Panc1 (cell line): Measurements from ENCODE around the gene DNAJB5. TPM values are rescaled to one million over a fixed set of nuclear protein-coding genes. Genes with fewer than 3 reads are reported as not detected.

Experiments used
- ATAC-seq: fragments of 200-7000 bp; cut with Tn5 transposase; 2 replicates; pipeline ENCODE4 v1.9.1; 2020; ENCODE audit warnings: mild to moderate bottlenecking, moderate library complexity
- BruUV-seq: library from RNA; stranded (reverse); fragments of 400-500 nt; replicated peaks from 2 replicates; lab custom pipeline; 2021; lab: Mats Ljungman, UMichigan
- CTCF ChIA-PET: fragments of 300-600 bp; sonication (Branson Sonifier 250); formaldehyde crosslinking; loops from one replicate; lab custom pipeline; 2022; ENCODE audit warnings: antibody characterized with exemption; lab: Charles Lee
- POLR2A ChIA-PET: fragments of 300-600 bp; sonication (Branson Sonifier 250); formaldehyde crosslinking; loops from one replicate; lab custom pipeline; 2022; ENCODE audit warnings: antibody characterized with exemption; lab: Charles Lee
- DNase-seq: peaks from one replicate; pipeline ENCODE4 v3.0.0-alpha.2; 2010; ENCODE audit warnings: low read depth, low spot score
- H3K27ac ChIP-seq: 2 replicates; pipeline ENCODE4 v1.5.1; 2011; ENCODE audit warnings: mild to moderate bottlenecking, low read length, inconsistent platforms
- H3K27me3 ChIP-seq: fragments of 200-500 bp; sonication (Bioruptor generic); 2 replicates; pipeline ENCODE4 v1.6.0; 2014; ENCODE audit warnings: low read length, inconsistent platforms; ENCODE audit not compliant: control insufficient read depth, insufficient read depth
- H3K36me3 ChIP-seq: fragments of 200-500 bp; sonication (Bioruptor generic); 2 replicates; pipeline ENCODE4 v1.5.1; 2014; ENCODE audit warnings: inconsistent platforms, mild to moderate bottlenecking, low read length, moderate library complexity; ENCODE audit not compliant: control insufficient read depth, insufficient read depth
- H3K4me1 ChIP-seq: 2 replicates; pipeline ENCODE4 v1.5.1; 2011; ENCODE audit warnings: inconsistent platforms, mild to moderate bottlenecking, low read length, moderate library complexity; ENCODE audit not compliant: control insufficient read depth, insufficient read depth
- H3K4me3 ChIP-seq, 2 experiments: 2 replicates each; pipeline ENCODE4 v1.5.1; 2011 to 2012; ENCODE audit warnings: low read depth in 2 of 2, low read length in 2 of 2, mild to moderate bottlenecking in 2 of 2, inconsistent platforms in 1 of 2, moderate library complexity in 1 of 2
- H3K9me3 ChIP-seq: fragments of 200-500 bp; sonication (Bioruptor generic); 2 replicates; pipeline ENCODE4 v1.5.1; 2014; ENCODE audit warnings: low read depth, mild to moderate bottlenecking, inconsistent platforms, low read length, moderate library complexity; ENCODE audit not compliant: control insufficient read depth, insufficient read depth
- CTCF ChIP-seq: fragments of 450-650 bp; IDR thresholded peaks from 2 replicates; pipeline ENCODE4 v1.5.1; 2017; ENCODE audit warnings: mild to moderate bottlenecking
- POLR2AphosphoS5 ChIP-seq: IDR thresholded peaks from 2 replicates; pipeline ENCODE4 v1.6.1; 2012; ENCODE audit warnings: mild to moderate bottlenecking, low read depth, low read length, moderate library complexity
- REST ChIP-seq, 2 experiments: IDR thresholded peaks; 2 replicates each; pipeline ENCODE4 v1.6.1; 2011 to 2012; ENCODE audit warnings: low read depth in 2 of 2, control low read depth in 1 of 2, low read length in 1 of 2, mild to moderate bottlenecking in 1 of 2, moderate library complexity in 1 of 2; ENCODE audit not compliant: insufficient read depth in 1 of 2
- SIN3A ChIP-seq: IDR thresholded peaks from 2 replicates; pipeline ENCODE4 v1.6.1; 2012; ENCODE audit warnings: low read depth, mild to moderate bottlenecking, low read length, moderate library complexity, borderline replicate concordance; ENCODE audit not compliant: insufficient read depth
- TCF7L2 ChIP-seq: IDR thresholded peaks from 2 replicates; pipeline ENCODE4 v1.6.1; 2011; ENCODE audit warnings: mild to moderate bottlenecking, low read depth, low read length, inconsistent platforms
- in situ Hi-C: cut with HindIII; loops from 2 replicates; pipeline ENCODE4 v1.10.0; 2016; ENCODE audit warnings: low sequenced_read_pairs, low pct_unique_long_range_greater_than_20kb
- intact Hi-C: fragments of 100-400 bp; cut with micrococcal nuclease; formaldehyde crosslinking; loops from one replicate; pipeline ENCODE4 v1.10.0; 2022; ENCODE audit not compliant: unreplicated experiment
- total RNA-seq: library from RNA; stranded (reverse); gene quantifications from one replicate; pipeline ENCODE4 v1.2.1, GENCODE V29; 2021; ENCODE audit not compliant: unreplicated experiment

DNAJB5 gene
- total RNA-seq, 1 experiment from 2014 or later, result 9.7 TPM

GRCh38 chr9:35001803-35002502, 12.4 kb downstream of the DNAJB5 start:
- intact Hi-C loops (no loop called here), in situ Hi-C loops (no loop called here)
- H3K4me1 ChIP-seq, result peaks cover 5% of the 10 kb centered on the region; the same call in 1 of the 2 replicates
- H3K27me3 ChIP-seq, result no peaks in the 10 kb centered on the region
- ATAC-seq, result no peak
- no peak for DNase-seq
- ChIA-PET CTCF (no interaction called here), POLR2A (no interaction called here)
- TF ChIP-seq REST (IDR thresholded peaks at IDR 0.05; ENCODE audit: insufficient read depth in 1 of 2, low read depth in 2 of 2, low read length in 1 of 2), result no peak
- TF ChIP-seq CTCF, result no peak
- no peak for TF ChIP-seq TCF7L2
- TF ChIP-seq POLR2AphosphoS5, result no peak
- TF ChIP-seq SIN3A, result no peak
- no TSS peak for BruUV-seq
- H3K4me3 ChIP-seq, result no peak overlapping the region
- no peaks in the 10 kb centered on the region for H3K9me3 ChIP-seq
- H3K36me3 ChIP-seq, result no peaks in the 10 kb centered on the region
- no peak overlapping the region for H3K27ac ChIP-seq

GRCh38 chr9:35002623-35003022, 13.1 kb downstream of the DNAJB5 start:
- CTCF ChIA-PET, result no interaction called here

More at GRCh38 chr9:35002623-35003022, 13.1 kb downstream of the DNAJB5 start:
- no peak overlapping the region for H3K4me3 ChIP-seq
- in situ Hi-C loops (no loop called here), intact Hi-C loops (no loop called here)
- TF ChIP-seq SIN3A (no peak), CTCF (no peak), REST (IDR thresholded peaks at IDR 0.05; ENCODE audit: insufficient read depth in 1 of 2, low read depth in 2 of 2, low read length in 1 of 2) (no peak), TCF7L2 (no peak), POLR2AphosphoS5 (no peak)
- ATAC-seq, result no peak
- POLR2A ChIA-PET, result no interaction called here
- no peak overlapping the region for H3K27ac ChIP-seq
- H3K27me3 ChIP-seq, result no peaks in the 10 kb centered on the region
- peaks cover 5% of the 10 kb centered on the region; the same call in 1 of the 2 replicates for H3K4me1 ChIP-seq
- no peaks in the 10 kb centered on the region for H3K9me3 ChIP-seq
- BruUV-seq, result no TSS peak
- DNase-seq, result no peak
- no peaks in the 10 kb centered on the region for H3K36me3 ChIP-seq
